Stimulated activated CD4-positive, alpha-beta T cell treated with anti-CD3 and anti-CD28 coated beads, Interleukin-4, amount 100 ng/mL, for 24 hours (primary cell): ENCODE measurements around the gene CDH13.

Source experiments
- DNase-seq: peaks from one replicate; pipeline ENCODE4 v3.0.0-alpha.2; 2020

Gene CDH13

DNA sequence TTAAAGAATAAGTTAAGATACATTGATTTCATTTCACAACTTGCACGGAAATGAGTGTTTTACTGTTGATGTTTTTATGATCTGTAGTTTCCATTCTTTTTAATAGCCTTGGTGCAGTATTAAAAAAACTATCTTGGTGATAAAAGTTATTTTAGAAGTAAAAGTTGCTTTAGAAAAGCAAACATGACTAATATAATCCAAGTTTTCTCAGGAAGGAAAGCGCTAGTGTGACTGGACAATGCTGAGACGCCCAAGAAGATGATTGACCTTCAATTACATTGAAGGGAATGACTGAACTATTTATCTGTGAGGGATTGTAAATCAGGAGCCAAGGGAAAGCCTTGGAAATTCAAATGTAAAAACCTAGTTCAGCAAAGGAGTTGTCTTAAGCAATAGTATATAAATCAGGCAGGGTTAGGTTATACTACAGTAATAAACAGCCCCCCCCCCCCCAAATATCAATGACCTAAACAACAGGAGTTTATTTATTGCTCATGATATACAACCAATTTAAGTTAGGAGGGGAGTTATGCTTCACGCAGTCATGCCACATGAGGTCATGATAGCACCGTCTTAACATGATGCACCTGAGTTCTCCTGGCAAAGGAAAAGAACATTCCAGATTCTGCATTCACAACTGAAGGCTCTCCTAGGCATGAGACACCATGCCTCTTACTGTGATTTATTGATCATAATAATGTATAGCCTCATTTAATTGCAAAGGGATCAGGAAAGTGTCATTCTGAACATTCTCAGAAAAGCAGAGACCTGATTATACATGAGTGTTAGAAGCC lies 443.8 kb downstream of the CDH13 start:
- DNase-seq = no peak

DNA sequence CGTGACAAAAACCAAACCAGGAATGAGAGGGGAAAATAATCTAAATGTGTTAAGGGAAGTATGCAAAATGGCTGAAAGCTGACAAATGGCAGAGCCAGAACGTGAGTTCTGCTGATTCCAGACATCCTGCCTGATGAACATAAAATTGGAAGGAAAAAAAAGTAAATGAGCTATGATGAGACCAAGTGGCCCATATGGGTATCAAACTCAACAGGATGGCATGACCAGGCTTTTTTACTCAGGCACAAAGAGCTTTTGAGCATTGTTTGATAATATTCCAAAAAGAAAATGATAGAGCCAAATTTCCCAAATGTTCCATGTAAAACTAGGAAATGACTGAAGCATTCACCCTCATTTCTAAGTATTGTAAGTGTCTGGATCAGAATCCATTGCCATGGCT lies 449.2 kb downstream of the CDH13 start:
- DNase-seq = no peak

DNA sequence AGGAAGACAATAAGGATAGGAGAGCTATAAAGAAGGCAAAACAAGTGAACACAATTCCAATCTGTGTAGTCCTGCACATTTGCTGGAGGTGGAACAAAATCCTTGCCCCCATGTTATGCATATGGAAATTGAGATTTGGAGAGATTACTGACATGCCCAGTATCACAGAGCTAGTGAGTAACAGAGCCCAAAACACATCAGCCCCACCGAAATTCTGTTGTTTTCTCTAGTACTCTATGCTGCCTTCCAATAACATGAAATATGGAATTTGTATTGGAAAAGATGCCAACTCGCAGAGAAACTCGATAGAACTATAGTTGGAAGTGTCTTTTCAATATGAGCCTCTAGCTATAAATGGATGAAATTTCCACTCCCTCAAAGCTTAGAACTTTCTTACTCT lies 456.6 kb downstream of the CDH13 start:
- DNase-seq = no peak

DNA sequence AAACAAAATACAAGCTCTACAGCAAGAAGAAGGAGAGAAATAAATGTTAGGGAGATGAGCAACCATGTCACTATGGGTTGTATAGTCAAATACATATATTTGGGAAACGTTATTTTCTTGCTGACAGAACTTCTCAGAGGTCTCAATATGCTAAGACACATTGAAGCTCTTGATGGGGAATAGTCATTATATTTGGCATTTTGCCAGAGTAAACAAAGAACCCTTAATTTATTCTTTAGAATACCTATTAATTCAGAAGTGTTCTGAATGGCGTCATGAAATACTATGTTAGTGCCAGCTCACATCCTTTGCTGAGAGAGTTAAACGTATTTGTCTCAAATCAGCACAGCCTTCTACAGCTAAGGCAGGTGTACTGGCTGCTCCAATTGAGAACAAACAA lies 458.9 kb downstream of the CDH13 start:
- DNase-seq = no peak

DNA sequence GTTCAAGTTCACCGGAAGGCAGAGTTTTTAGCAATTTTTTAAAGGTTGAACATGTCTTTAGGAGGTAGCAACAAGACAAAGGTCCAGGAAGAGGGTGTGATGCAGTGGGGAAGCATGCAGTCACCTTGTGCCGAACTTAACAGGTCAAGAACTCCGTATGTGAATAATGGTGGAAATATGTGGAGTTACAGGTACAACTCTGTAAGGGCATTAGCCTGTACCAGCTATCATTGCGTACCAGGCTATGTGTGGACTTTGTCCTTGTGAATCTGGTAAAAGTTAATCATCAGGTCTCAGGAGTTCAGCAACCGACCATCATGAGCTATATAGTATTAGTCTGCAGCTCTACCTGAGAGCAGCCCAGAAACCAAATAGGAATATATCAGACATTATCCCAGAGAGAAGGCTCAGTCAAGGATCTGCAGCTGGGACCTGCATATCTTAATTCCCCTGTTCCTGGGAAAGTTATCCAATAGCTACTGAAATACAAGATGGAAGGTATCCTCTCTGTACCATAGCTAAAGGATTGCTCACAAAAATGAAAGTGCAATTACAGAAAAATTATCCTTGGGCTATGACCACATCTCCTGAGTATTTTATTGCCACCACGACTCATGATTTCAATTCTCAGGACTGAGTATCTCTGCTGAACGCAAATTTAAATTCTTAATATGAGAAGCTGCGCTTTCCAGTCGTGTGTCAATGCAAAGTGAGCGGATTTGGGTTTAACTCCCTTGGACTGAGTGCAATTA lies 469.3 kb downstream of the CDH13 start:
- no peak for DNase-seq

DNA sequence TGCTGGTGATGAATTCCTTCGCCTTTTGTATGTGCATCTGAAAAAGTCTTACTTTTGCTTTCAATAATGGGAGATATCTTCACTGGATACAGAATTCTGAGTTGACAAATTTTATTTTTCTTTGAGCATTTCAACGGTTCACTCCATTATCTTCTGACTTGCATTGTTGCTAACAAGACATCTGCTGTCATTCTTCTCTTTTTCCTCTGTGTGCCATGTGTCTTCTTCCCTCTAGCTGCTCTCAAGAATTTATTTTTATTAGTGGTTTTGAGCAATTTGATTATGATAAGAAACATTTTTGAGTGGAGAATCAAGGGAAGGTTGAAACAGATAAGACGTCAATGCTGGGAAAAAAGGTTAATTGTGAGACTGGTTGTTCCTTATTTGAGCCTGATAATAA lies 471.8 kb downstream of the CDH13 start:
- DNase-seq = no peak

DNA sequence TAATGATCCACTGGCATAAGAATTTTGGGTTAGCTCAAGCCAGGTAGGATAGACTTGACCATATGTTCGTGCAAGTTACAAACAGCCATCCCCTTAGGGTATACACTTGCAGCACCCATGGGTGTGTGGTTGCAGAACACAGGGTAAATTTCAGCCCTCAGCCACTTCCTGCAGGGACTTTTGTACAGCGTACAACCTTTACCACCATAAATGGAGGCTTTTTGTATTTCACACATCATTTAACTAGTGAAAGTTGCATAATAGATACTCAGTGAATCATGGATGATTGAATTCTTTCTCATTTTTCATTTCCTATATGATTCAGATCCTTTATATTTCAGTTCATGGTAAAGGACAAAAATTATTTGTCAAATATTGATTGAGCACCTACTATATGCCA lies 473.9 kb downstream of the CDH13 start:
- no peak for DNase-seq

DNA sequence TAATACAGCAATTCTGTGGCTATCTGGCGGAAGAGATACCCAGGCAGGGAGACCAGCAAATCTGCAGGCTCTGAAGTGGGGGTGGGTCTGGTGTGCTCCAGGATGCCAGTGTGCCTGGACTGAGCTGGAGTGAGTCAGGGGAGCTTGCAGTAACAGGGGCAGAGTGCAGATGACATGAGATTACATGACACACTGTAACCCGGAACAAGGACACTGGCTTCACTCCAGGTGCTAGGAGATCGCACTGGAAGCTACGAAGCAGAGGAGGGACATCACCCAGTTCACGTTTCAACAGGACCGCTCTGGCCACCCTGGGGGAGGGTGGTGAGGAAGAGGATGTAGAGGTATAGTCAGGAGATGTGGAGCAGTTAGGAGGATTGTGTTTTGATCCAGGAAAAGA lies 475.6 kb downstream of the CDH13 start:
- DNase-seq = no peak

DNA sequence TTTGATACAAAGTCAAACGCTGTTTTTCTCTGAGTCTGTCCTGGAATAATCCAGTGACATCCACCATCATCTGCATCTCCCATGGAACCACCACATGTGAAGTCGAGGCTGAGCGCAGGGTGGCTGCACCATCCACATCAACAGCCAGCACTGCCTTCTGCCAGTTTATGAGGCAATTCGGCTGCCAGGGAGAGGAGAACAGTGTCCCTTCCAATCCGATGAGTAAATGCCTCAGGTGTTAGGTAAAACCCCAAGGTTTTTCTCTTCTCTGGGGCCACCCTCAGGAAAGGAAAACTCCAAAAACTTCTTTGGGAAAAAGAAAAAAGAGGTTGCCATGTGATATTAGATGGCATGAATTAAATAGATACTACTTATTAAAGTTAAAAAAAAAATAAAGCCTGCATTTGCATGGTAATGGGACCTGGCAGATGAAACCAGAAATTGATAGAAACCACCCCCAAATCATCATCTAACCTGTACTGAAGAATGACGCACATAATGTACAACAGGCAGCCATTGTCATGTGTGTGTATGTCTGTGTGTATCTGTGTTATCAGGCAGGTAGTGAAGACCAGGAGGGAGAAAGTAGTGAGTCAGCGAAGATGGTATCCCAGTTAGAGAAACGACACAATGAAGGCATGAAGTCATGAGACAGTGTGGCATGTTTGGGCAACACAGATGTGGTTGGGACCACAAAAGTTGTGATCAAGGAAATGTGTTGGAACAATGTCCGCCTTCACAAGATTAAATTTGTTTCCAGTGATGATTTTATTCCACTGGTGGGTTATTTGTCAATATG lies 478.7 kb downstream of the CDH13 start:
- DNase-seq = no peak

DNA sequence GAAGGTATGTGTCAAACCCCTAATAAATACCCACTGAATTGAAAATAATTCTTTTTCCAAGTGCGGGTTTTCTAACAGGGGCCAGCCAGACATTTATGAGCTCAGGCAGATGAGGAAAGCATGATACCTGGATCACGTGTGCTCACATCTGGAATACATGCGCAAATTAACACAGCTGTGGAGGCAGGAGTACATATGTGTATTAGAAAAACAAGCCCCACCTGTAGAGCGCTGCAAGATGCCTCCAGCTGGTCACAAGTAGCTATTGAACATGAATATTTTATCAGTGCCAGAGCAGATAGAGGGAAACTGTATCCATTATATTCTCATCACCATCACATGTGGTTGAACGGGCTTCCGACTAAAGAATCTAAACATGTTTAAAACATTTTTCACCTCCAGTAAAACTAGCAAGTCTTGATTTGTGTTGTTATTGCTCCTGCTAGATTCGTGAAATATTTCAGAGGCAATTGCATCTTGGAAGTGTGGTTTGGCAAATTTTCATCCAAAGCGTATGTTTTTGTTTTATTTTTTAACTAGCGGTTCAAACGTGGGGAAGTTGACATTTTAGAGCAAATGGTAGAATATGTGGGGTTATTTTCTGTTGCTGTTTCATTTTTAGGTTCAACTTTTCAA lies 482.8 kb downstream of the CDH13 start:
- DNase-seq = no peak

DNA sequence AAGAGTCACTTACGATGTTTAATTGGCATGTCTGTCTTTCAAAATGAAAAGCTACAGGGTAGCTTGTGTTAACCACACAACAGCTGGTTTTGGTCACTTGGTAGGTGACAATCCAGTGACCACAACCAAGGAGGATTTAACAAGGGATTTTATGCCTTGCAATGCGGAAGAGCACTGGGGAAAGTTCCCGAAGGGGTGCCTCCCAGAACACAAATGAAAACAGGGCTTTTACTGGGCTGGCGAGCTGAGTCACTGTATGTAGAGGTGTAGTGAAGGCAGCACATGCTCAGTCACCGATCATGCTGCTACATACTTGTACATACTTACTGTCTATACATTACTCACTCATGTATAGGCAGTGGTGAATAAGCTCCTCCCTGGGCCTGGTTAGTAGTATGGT lies 483.5 kb downstream of the CDH13 start:
- DNase-seq = no peak

DNA sequence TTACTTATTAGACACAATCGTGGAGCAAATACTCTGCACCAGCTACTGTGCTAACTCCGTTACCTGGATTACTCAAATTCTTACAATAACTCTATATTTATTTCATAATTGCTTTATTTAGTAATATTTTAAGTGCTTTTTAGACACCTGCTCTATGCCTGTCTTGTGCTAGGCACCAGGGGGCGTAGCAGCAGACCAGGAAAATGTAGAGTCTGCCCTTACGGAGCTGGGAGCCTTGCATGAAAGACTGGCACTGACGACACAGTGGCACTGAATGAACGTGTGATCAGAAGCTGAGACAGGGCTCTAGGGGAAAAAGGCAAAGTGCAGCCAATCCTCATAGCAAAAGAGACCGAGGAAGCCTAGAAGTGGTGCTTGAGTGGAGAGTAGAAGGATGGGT lies 486.5 kb downstream of the CDH13 start:
- DNase-seq = no peak

DNA sequence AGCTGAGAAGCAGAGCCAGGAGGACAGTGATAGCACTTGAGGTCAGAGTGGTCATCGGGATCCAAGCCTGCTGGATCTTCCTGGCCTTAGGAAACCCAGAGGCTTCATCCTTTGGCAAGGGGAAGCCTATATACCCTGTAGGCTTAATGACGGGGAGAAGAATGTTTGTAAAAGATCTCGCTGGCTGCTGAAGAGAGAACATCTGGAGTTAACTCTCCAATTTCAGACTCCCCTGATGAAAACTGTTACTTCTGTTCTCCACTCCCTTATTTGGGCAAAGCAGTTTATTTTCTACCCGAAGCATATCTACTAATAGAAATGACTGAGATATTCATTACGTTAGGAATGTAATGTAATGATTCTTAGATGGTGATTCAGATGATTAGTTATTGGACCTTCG lies 487.0 kb downstream of the CDH13 start:
- DNase-seq = no peak

DNA sequence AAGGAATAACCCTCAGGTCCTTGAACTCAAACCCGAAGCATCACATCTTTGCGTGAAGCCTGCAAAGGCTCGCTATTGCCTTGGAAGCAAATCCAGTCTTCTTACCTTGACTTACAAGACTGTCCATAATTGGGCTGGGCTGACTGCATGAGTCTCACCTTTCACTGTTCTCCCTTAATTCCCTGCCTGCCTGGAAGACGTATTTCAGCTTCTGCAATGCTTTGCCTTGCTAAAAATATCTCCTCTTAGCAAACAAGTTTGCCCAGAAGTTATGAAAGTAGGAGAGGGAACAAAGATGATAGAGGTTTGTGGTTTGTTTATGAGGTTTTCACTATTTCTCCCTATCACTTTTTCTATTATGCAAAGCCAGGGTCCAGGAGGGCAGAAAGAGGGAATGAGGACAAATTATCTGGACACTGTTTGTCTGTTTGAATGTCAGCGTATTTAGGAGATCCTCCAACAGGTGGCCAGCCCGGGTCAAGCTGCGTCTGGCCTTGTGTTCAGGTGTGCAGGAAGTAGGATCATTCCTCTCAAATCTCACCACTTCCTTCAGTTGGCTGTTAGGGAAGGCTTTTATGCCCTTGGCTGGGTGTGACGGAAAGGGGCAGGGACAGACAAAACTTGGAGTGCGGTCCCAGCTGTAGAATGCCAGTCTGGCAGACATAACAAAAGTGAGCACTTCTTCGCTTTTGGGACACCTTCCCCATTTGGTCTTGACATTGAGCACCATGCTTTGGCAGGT lies 488.9 kb downstream of the CDH13 start:
- DNase-seq = no peak

DNA sequence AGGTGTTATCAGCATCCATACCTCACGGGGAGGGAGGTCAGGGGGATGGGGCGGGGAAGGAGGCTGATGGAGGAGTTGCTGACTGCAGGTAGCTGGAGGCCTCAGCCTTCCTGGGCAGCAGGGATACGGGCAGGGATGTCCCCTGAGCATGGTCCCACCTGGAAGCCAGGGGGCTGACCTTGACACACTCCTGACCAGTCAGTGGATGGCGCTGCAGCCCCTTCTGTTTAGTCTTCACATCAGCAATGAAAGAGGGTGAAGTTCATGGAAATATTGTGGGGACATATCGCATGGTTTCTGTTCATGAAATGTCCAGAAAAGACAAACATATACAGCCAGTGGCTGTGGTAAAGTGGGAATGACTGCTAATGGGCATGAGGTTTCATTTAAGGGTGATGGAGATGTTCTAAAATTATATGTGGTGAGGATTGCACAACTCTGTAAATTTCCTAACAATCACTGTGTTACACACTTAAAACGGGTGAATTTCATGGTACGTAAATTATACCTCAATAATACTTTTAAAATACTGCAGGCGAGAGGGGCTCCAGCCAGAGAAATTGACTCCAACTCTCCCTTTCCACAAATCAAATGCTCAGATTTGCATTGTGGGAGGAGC lies 489.6 kb downstream of the CDH13 start:
- DNase-seq = no peak

DNA sequence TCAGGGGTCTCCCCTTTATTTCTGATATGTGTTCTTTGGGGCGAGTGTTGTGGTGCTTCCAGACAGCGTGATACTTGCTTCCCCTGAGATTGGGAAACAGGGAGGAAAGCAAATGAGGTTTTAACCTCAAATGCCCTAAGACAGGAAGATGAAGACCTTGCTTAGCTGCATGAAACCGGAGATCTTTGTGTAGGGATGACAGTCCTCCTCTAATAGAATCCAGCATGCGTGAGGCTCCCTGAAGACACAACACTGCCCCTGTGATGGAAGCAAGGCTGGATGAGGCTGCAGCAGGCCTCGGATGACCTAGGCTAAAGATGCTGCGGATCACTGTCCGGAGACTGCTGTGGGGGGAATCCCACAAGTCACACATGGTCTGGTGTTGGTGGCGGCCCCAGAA lies 491.0 kb downstream of the CDH13 start:
- no peak for DNase-seq

DNA sequence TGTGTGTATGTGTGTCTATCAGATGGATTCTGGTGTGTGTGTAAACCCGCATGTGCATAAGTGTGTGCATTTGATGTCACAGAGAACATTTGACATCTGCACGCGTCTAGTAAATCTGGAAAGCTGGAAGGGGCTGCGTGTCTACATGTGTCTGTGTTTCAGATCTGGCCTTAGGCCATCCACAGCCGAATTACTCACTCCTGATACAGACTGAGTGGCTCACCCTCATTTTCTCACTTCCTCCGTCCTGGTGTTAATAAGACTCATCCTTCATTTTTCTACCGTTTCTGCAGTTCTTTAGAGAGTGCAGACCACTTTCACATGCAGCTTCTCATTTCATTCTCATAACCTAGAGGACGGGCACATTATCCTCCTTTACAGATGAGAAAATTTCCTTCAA lies 491.6 kb downstream of the CDH13 start:
- no peak for DNase-seq

DNA sequence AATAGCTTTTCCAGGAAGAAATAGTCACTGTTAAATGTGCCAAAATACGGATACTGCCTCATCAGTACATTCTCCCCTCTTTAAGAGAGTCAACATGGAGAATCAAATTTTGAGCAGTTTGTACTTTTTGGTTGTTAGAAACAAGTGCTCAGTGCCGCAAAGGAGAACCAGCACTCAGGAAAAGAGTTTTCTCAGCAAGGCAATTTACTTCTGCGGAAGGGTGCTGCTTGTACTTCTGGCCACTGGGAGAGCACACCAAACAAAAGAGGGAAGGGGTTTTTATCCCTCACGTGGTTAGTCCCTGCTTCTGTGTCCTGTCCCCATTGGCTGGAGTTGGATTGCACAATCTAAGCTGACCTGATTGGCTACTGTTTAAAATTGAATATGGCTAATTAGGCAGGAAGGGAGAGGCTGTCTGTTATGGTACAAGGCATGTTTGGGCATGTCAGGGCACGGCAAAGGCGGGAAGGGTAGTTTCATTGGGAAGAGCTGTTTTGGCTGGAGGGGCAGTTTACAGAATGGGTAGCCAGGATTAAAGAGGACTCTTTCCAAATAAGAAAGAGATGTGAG lies 499.3 kb downstream of the CDH13 start:
- no peak for DNase-seq

DNA sequence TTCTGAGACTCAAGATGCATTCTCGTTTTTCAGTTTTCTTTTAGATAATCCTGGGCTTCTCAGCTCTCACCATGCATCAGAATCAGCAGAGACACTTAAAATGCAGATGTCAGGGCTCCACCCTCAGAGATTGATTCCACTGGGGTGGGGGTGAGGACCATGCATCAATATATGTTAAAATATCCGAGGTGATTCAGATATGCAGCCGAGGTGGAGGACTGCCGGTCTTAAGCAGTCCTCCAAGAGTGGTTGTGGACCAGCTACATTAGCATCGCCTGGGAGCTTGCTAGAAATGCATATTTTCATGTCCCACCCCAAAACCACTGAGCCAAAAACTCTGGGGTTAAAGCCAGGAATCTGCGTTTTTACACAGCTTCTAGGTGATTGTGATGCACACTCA lies 501.3 kb downstream of the CDH13 start:
- DNase-seq = no peak

DNA sequence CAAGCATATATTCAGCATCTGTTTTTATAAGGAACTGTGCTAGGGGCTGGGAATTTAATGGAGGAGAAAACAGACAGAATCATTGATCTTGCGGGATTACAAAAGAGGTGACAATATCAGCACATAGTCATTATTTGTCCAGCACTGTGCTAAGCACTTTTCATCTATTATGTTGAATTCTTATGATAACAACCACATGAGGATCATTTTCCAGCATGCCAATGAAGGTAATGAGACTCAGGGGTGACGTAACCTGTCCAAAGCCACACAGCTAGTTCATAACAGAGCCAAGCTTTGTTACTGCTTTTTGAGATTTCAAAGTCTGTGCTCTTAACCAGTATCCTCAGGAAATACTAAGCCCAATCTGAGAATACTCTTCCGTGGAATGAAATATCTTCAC lies 503.3 kb downstream of the CDH13 start:
- DNase-seq = no peak

DNA sequence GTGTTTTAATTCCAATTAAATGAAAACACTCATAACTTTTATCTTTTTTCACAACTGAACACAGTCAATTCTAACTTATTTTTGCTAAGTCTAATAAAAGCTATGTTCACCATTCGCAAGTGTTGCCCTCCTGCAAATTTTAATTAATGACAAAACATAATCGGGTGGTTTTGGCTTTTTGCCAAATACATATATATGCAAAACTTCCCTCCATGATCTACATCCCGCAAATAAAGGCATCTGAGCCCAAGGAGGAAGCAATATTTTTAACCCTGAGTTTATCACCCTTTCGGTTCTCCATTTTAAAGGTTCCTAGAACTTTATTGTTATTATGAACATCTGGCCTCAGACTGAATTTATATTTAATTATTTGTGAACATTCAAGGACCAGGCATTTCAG lies 507.9 kb downstream of the CDH13 start:
- no peak for DNase-seq

DNA sequence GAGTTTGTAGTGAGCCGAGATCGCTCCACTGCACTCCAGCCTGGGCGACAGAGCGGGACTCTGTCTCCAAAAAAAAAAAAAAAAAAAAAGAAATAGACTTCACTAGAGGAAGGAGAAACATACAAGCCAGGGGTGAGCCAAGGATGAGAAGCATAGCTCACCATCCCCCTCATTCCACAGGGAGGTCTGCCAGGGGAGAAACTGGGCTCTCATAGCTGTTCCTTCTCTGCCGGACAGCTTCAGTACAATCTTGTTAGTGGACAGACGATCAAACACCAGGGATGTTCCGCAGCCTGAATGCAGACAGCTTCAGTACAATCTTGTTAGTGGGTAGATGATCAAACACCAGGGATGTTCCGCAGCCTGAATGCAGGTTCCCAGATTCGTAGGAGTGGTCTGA lies 509.6 kb downstream of the CDH13 start:
- DNase-seq = no peak
